SHP77 (cell line): ENCODE results near the gene TNFAIP8.
"Not testable (repeated sequence)": the region's sequence is repeated elsewhere in the genome, so short reads cannot be mapped to it uniquely, and the experiment has no call there.

Experiments
- DNase-seq, 2 experiments: peaks; one replicate each; lab custom pipeline; 2025; lab: John Stamatoyannopoulos, UW

TNFAIP8 gene

DNA sequence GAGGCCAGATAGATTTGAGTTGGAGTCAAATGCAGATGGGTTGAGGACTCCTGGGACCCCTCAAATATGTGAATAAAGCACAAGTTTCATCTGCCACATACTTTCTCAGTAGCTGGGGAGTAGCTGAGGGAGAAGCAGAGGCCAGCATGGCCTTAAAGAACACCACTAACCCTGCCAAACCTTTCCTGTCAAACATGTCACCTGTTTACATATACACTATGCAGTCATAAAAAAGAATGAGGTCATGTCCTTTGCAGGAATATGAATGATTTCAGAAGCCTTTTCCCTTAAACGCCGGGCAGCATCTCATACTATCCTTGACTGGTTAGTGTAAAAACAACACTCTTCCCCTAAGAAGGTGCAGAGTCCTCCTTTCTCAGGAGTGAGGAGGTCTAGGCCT lies 71.2 kb downstream of the TNFAIP8 start:
- DNase-seq, result no peak

DNA sequence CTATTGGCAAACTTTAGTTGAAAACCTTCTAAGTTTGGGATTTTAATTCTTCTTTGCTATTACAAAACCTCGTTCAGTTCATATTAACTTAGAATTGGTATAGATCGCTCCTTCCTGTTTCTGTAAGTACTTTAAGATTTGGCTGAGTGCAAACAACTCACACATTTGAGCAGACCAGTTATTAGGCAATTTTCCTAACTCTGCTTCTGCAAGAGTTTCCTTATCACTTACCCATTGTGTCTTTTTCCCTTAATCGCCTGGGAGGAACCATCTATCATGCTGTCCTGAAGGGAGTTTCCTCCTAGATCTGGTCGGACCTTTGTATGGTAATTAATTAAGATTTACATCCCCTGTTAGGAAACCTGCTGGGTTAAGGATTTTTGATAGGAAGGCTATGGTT lies 71.8 kb downstream of the TNFAIP8 start:
- not testable (repeated sequence) for DNase-seq

DNA sequence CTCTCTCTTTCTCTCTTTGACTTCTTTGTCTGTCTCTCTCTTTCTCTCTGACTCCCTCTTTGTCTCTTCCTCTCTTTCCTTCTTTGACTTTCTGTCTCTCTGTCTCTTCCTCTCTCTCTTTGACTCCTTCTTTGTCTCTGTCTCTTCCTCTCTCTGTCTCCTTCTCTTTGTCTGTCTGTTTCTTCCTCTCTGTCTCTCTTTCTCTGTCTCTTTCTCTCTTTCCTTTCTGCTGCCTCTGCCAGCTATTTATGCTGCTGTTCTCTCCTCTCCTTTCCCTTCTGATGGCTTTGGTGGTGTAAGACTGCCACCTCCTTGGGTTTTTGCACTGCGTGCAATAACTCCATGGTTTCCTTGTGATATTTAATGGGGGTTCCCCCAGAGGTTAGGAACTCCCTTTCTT lies 72.3 kb downstream of the TNFAIP8 start:
- not testable (repeated sequence) for DNase-seq

DNA sequence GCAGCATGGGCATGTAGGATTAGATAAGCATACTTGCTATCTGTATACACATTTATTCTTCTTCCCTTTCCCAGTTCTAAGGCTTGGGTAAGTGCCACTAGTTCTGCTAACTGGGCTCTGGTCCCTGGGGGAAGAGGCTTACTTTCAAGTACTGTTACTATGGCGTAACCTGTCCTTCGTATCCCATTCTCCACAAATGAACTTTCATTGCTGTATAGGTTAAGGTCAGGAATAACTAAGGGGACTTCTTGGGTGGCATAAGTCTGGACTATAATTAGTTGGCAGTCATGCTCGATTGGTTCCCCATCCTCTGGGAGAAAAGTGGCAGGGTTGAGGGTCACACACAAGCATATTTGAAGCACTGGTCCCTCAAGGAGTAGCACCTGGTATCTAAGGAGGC lies 72.8 kb downstream of the TNFAIP8 start:
- not testable (repeated sequence) for DNase-seq

GRCh38 chr5:119432674-119433237 lies 76.9 kb downstream of the TNFAIP8 start:
- DNase-seq, result not testable (repeated sequence)

GRCh38 chr5:119435436-119436132 lies 79.8 kb downstream of the TNFAIP8 start:
- peak; percentile 34 to 39 for DNase-seq

DNA sequence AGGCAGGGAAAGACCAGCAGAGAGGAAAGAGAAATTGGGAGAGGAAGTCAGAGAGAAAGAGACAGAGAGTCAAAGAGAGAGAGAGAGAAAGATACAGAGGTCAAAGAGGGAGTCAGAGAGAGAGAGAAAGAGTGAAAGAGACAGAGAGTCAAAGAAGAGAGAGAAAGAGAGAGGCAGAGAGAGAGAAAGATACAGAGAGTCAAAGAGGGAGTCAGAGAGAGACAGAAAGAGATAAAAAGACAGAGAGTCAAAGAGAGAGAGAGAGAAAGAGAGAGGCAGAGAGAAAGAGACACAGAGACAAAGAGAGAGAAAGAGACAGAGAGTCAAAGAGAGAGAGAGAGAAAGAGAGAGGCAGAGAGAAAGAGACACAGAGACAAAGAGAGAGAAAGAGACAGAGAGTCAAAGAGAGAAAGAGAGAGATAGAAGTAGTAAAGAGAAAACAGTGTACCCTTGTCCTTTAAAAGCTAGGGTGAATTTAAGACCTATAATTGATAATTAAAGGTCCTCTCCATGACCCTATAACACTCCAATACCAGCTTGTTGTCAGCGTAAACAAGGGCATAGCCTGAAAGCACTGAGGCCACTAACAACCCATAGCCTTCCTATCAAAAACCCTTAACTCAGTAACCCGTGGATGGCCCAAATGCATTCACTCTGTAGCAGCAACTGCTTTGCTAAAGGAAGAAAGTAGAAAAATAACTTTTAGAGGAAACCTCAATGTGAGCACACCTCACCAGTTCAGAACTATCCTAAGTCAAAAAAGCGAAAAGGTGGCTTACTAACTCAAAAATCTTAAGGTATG lies 82.2 kb downstream of the TNFAIP8 start:
- DNase-seq, result not testable (repeated sequence)

- not testable (repeated sequence) for DNase-seq
These were observed 82.7 kb downstream of the TNFAIP8 start for GRCh38 chr5:119438587-119438917.

DNA sequence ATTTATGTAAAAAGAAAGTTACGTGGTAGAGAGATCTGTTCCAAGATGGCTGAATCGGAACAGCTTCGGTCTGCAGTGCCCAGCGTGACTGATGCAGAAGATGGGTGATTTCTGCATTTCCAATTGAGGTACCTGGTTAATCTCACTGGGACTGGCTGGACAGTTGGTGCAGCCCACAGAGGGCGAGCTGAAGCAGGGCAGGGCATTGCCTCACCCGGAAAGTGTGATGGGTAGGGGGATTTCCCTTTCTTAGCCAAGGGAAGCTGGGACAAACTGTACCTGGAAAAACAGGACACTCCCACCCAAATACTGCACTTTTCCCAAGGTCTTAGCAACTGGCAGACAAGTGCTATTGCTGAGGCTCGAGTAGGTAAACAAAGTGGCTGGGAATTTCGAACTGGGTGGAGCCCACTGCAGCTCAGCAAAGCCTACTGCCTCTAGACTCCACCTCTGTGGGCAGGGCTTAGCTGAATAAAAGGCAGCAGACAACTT lies 83.4 kb downstream of the TNFAIP8 start:
- DNase-seq, result peak in 1 of 2 experiments; percentile 6

- not testable (repeated sequence) for DNase-seq
These were observed 83.8 kb downstream of the TNFAIP8 start for GRCh38 chr5:119439632-119440031.

- DNase-seq, result not testable (repeated sequence)
These were observed 88.8 kb downstream of the TNFAIP8 start for GRCh38 chr5:119444643-119445042.

- no peak for DNase-seq
These were observed 89.7 kb downstream of the TNFAIP8 start for GRCh38 chr5:119445544-119445943.
